Glutamatergic neuron (in vitro differentiated cells): ENCODE data around the gene RFX2. TPM values are rescaled to one million over a fixed set of nuclear protein-coding genes. Genes with fewer than 3 reads are reported as not detected.
"Not testable (repeated sequence)": the region's sequence is repeated elsewhere in the genome, so short reads cannot be mapped to it uniquely, and the experiment has no call there.

Experiments
- DNase-seq: peaks from one replicate; pipeline ENCODE4 v3.0.0; 2022
- H3K27ac Mint-ChIP-seq: one replicate; pipeline ENCODE4 v1.8.0; 2020; ENCODE audit warnings: mild to moderate bottlenecking, mixed read lengths, inconsistent platforms; ENCODE audit not compliant: unreplicated experiment
- H3K27me3 Mint-ChIP-seq: one replicate; pipeline ENCODE4 v1.8.0; 2020; ENCODE audit warnings: mild to moderate bottlenecking, moderate library complexity, mixed read lengths, inconsistent platforms; ENCODE audit not compliant: unreplicated experiment
- H3K36me3 Mint-ChIP-seq: one replicate; pipeline ENCODE4 v1.8.0; 2020; ENCODE audit warnings: mild to moderate bottlenecking, mixed read lengths, inconsistent platforms; ENCODE audit not compliant: unreplicated experiment
- H3K4me1 Mint-ChIP-seq: one replicate; pipeline ENCODE4 v1.8.0; 2020; ENCODE audit warnings: mild to moderate bottlenecking, low read depth, mixed read lengths, inconsistent platforms; ENCODE audit not compliant: unreplicated experiment
- H3K4me3 Mint-ChIP-seq: one replicate; pipeline ENCODE4 v1.8.0; 2020; ENCODE audit warnings: mild to moderate bottlenecking, mixed read lengths, inconsistent platforms; ENCODE audit not compliant: unreplicated experiment
- H3K9me3 Mint-ChIP-seq: one replicate; pipeline ENCODE4 v1.8.0; 2020; ENCODE audit warnings: mild to moderate bottlenecking, moderate library complexity, mixed read lengths, inconsistent platforms; ENCODE audit not compliant: unreplicated experiment
- total RNA-seq: library from RNA; stranded (reverse); fragmentation: NEBNext Ultra II Directional; extraction: Animal tissue kit (Norgen Biotek cat#: 25700); gene quantifications from one replicate; pipeline ENCODE4 v1.2.1, GENCODE V29; 2021; ENCODE audit not compliant: unreplicated experiment
- TF ChIP-seq, protein P1 (sequence below): fragments of 200-600 bp; sonication (generic); IDR thresholded peaks from one replicate; pipeline ENCODE4 v1.5.0; 2021; ENCODE audit not compliant: partially characterized antibody, unreplicated experiment

RFX2 gene
- total RNA-seq, 1 donor from 2014 or later: 4.3 TPM

DNA sequence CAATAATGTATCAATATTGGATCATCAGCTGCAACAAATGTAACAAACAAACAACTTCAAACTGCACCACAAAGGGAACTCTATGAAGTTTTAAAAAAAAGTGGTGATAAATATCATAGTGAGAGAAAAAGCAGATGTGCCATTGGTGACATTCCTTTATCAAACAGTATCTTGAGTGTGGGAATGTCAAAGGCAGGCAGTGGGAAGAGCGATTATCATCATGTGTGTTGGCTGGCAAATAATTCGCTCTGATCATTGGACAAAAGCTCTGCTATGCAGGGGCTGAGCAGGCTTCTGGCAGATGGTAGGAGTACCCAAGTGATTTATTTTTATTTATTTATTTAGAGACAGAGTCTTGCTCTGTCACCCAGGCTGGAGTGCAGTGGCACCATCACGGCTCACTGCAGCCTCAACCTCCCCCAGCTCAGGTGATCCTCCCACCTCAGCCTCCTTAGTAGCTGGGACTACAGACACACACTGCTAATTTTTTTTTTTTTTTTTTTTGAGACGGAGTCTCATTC lies 76.5 kb downstream of the RFX2 start:
- Mint-ChIP-seq H3K4me3 (no peak overlapping the region), H3K36me3 (no peaks in the 10 kb centered on the region), H3K9me3 (peaks cover 5% of the 10 kb centered on the region), H3K27ac (no peak overlapping the region), H3K27me3 (no peaks in the 10 kb centered on the region), H3K4me1 (no peaks in the 10 kb centered on the region)
- TF ChIP-seq, protein P1, sequence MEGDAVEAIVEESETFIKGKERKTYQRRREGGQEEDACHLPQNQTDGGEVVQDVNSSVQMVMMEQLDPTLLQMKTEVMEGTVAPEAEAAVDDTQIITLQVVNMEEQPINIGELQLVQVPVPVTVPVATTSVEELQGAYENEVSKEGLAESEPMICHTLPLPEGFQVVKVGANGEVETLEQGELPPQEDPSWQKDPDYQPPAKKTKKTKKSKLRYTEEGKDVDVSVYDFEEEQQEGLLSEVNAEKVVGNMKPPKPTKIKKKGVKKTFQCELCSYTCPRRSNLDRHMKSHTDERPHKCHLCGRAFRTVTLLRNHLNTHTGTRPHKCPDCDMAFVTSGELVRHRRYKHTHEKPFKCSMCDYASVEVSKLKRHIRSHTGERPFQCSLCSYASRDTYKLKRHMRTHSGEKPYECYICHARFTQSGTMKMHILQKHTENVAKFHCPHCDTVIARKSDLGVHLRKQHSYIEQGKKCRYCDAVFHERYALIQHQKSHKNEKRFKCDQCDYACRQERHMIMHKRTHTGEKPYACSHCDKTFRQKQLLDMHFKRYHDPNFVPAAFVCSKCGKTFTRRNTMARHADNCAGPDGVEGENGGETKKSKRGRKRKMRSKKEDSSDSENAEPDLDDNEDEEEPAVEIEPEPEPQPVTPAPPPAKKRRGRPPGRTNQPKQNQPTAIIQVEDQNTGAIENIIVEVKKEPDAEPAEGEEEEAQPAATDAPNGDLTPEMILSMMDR: no peak
- DNase-seq: no peak

DNA sequence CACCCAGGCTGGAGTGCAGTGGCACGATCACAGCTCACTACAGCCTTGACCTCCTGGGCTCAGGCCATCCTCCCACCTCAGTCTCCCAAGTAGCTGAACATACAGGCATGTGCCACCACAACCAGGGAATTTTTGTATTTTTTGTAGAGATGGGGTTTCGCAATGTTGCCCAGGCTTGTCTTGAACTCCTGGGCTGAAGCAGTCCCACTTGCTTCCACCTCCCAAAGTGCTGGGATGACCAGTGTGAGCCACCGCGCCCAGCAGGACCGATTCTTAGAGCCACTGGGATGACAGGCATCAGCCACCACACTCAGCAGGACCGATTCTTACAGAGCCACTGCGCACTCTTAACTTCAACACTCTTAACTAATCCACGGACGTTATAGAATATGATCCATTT lies 77.5 kb downstream of the RFX2 start:
- Mint-ChIP-seq H3K36me3 (no peaks in the 10 kb centered on the region), H3K27ac (no peak overlapping the region)

DNA sequence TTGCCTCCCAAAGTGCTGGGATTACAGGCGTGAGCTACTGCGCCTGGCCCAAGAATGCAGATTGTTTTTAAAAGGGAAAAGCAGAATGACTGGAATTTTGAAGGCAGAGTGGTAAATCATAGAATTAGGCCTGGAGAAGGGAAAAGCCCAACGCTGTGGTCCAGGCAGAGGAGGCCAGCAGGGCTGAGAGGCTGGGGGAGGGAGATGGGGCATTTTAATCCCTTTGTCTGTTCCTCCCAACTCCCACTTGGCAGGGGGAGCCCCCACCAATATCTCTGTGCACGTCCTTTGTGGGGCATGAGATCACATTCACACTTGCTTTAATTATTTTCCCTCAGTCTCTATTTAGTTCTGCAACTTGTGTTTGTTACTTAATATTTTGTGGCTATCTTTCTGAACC lies 77.9 kb downstream of the RFX2 start:
- Mint-ChIP-seq H3K27me3 (no peaks in the 10 kb centered on the region), H3K27ac (no peak overlapping the region), H3K4me3 (no peak overlapping the region), H3K4me1 (no peaks in the 10 kb centered on the region), H3K36me3 (no peaks in the 10 kb centered on the region), H3K9me3 (peaks cover 5% of the 10 kb centered on the region)
- no peak for DNase-seq
- TF ChIP-seq, protein P1: no peak

More for the DNA sequence above, 77.5 kb downstream of the RFX2 start:
- Mint-ChIP-seq H3K4me3 (no peak overlapping the region), H3K9me3 (peaks cover 5% of the 10 kb centered on the region), H3K27me3 (no peaks in the 10 kb centered on the region), H3K4me1 (no peaks in the 10 kb centered on the region)
- TF ChIP-seq, protein P1: no peak
- no peak for DNase-seq

DNA sequence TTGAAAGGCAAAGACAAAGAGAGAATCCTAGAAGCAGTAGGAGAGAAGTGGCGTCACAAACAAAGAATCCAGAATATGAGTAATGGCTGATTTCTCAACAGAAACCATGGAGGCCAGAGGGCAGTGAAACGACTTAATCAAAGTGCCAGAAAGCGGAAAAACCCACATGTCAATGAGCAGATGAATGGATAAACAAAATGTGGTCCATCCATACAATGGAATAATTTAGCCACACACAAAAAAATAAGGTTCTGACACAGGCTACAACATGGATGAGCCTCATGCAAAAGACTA lies 80.1 kb downstream of the RFX2 start:
- no peaks in the 10 kb centered on the region for H3K27me3 Mint-ChIP-seq
- TF ChIP-seq, protein P1: no peak
- H3K27ac Mint-ChIP-seq: no peak overlapping the region
- no peak for DNase-seq
- no peak overlapping the region for H3K4me3 Mint-ChIP-seq
- no peaks in the 10 kb centered on the region for H3K36me3 Mint-ChIP-seq
- peaks cover 5% of the 10 kb centered on the region for H3K9me3 Mint-ChIP-seq
- no peaks in the 10 kb centered on the region for H3K4me1 Mint-ChIP-seq

DNA sequence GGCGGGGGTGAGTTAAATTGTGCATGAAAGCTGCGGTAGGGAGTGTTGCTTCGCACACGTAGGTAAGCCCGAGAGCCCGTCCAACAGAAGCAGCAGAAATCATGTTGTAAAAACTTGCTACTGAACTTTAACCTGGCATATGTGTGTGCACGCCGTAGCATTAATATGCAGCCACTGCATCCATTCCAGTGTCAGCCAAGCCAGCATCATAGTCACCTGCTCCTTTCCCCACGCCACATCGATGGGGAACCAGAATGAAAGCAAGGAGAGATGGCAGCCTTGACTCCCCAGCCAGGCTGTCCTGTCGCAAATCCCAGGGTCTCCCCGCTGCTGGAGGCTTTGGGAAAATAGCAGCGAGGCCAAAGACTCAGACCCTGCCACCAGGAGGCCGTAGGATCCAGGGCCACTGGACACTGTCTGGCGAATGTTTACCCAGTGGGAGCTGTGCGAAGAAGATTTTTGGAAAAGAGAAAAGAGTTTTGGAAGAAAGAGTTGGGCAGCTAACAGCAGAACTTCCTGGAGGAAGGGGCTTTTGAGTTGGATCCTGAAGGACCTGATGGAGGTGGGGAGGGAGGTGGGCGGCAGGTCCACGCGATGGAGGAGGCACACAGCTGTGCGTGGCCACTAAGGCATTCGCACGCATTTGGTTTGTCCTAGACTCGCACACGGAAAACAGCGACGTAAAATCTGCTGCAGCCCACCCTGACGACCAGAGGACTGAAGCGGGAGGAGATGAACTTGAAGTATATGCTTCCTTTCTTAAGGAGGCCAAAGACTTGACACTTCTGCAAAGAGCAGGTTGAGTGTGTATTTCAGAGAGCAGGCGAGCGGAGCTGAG lies 83.7 kb downstream of the RFX2 start:
- Mint-ChIP-seq H3K27ac (no peak overlapping the region), H3K36me3 (no peaks in the 10 kb centered on the region)

DNA sequence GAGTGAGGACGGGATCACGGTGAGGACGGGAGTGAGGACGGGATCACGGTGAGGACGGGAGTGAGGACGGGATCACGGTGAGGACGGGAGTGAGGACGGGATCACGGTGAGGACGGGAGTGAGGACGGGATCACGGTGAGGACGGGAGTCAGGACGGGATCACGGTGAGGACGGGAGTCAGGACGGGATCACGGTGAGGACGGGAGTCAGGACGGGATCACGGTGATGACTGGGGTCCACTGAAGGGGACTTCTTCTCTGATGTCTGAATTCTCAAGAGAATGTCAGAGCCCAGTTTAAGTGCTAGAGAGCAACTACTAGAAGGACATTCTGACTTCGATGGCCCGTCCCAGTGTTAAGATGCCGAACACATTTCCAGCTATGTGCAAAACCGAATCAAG lies 85.5 kb downstream of the RFX2 start:
- DNase-seq, H3K4me3 Mint-ChIP-seq, H3K27me3 Mint-ChIP-seq, H3K36me3 Mint-ChIP-seq, H3K9me3 Mint-ChIP-seq, H3K27ac Mint-ChIP-seq, H3K4me1 Mint-ChIP-seq: not testable (repeated sequence)

More for the DNA sequence above, 83.7 kb downstream of the RFX2 start:
- no peak for DNase-seq
- Mint-ChIP-seq H3K27me3 (peaks cover 3% of the 10 kb centered on the region), H3K4me3 (no peak overlapping the region), H3K4me1 (peaks cover 1% of the 10 kb centered on the region), H3K9me3 (peaks cover 5% of the 10 kb centered on the region)
- TF ChIP-seq, protein P1: no peak
